Stimulated activated memory B cell treated with anti-CD40 and anti-IgM and Interleukin-4, amounts not matched to agents 10 μg/mL and 1 μg/mL and 100 μg/mL, for 72 hours (primary cell): ENCODE results near the gene DLGAP4.

ENCODE experiments used
- ATAC-seq: fragments of 150-1000 bp; cut with Tn5 transposase; 2 replicates; pipeline ENCODE4 v1.10.0; 2021
- H3K27ac Mint-ChIP-seq: one replicate; pipeline ENCODE4 v1.8.0; 2022; ENCODE audit warnings: mild to moderate bottlenecking, mixed read lengths
- H3K27me3 Mint-ChIP-seq: one replicate; pipeline ENCODE4 v1.8.0; 2022; ENCODE audit warnings: mixed read lengths
- H3K36me3 Mint-ChIP-seq: one replicate; pipeline ENCODE4 v1.8.0; 2022; ENCODE audit warnings: mixed read lengths
- H3K4me1 Mint-ChIP-seq: one replicate; pipeline ENCODE4 v1.8.0; 2022; ENCODE audit warnings: mixed read lengths
- H3K4me3 Mint-ChIP-seq: one replicate; pipeline ENCODE4 v1.8.0; 2022; ENCODE audit warnings: mild to moderate bottlenecking, moderate library complexity, mixed read lengths
- H3K9me3 Mint-ChIP-seq: one replicate; pipeline ENCODE4 v1.8.0; 2022; ENCODE audit warnings: mixed read lengths

The DLGAP4 gene

GRCh38 chr20:36478137-36478905, 172.2 kb downstream of the DLGAP4 start:
- H3K36me3 Mint-ChIP-seq, result peaks cover 9% of the 10 kb centered on the region
- H3K4me1 Mint-ChIP-seq, result peaks cover 68% of the 10 kb centered on the region
- H3K27me3 Mint-ChIP-seq, result no peaks in the 10 kb centered on the region
- no peak overlapping the region for H3K4me3 Mint-ChIP-seq
- H3K9me3 Mint-ChIP-seq, result no peaks in the 10 kb centered on the region
- H3K27ac Mint-ChIP-seq, result peak overlapping the region; percentile 36
- no peak for ATAC-seq

GRCh38 chr20:36479938-36480337, 173.8 kb downstream of the DLGAP4 start:
- Mint-ChIP-seq H3K4me3 (no peak overlapping the region), H3K9me3 (no peaks in the 10 kb centered on the region), H3K36me3 (peaks cover 6% of the 10 kb centered on the region), H3K4me1 (peaks cover 64% of the 10 kb centered on the region), H3K27me3 (no peaks in the 10 kb centered on the region), H3K27ac (peak overlapping the region; percentile 36)
- ATAC-seq, result no peak

GRCh38 chr20:36480456-36481048, 174.4 kb downstream of the DLGAP4 start:
- Mint-ChIP-seq H3K36me3 (peaks cover 4% of the 10 kb centered on the region), H3K9me3 (no peaks in the 10 kb centered on the region), H3K4me3 (no peak overlapping the region), H3K27me3 (no peaks in the 10 kb centered on the region), H3K4me1 (peaks cover 65% of the 10 kb centered on the region), H3K27ac (no peak overlapping the region)
- no peak for ATAC-seq

- Mint-ChIP-seq H3K4me3 (no peak overlapping the region), H3K27ac (peak overlapping the region; percentile 3), H3K36me3 (no peaks in the 10 kb centered on the region), H3K4me1 (peaks cover 73% of the 10 kb centered on the region), H3K27me3 (no peaks in the 10 kb centered on the region), H3K9me3 (no peaks in the 10 kb centered on the region)
- no peak for ATAC-seq
Observed at GRCh38 chr20:36481380-36482043, 175.4 kb downstream of the DLGAP4 start.

- Mint-ChIP-seq H3K4me1 (peaks cover 79% of the 10 kb centered on the region), H3K27ac (peak overlapping the region; percentile 3), H3K9me3 (no peaks in the 10 kb centered on the region), H3K4me3 (no peak overlapping the region), H3K27me3 (no peaks in the 10 kb centered on the region), H3K36me3 (no peaks in the 10 kb centered on the region)
- no peak for ATAC-seq
Observed at GRCh38 chr20:36482044-36482473, 175.9 kb downstream of the DLGAP4 start.

GRCh38 chr20:36483209-36483918, 177.2 kb downstream of the DLGAP4 start:
- Mint-ChIP-seq H3K9me3 (no peaks in the 10 kb centered on the region), H3K4me3 (no peak overlapping the region), H3K27ac (peak overlapping the region; percentile 78), H3K36me3 (no peaks in the 10 kb centered on the region), H3K4me1 (peaks cover 84% of the 10 kb centered on the region), H3K27me3 (no peaks in the 10 kb centered on the region)
- no peak for ATAC-seq

- peak; percentile 59 for ATAC-seq
- Mint-ChIP-seq H3K27me3 (no peaks in the 10 kb centered on the region), H3K4me1 (peaks cover 77% of the 10 kb centered on the region), H3K27ac (peak overlapping the region; percentile 78), H3K9me3 (no peaks in the 10 kb centered on the region), H3K36me3 (no peaks in the 10 kb centered on the region), H3K4me3 (peak overlapping the region; percentile 23)
Observed at GRCh38 chr20:36483919-36484808, 178.0 kb downstream of the DLGAP4 start.

GRCh38 chr20:36485286-36485685, 179.1 kb downstream of the DLGAP4 start:
- peak overlapping the region; percentile 23 for H3K27ac Mint-ChIP-seq
- no peaks in the 10 kb centered on the region for H3K36me3 Mint-ChIP-seq
- no peaks in the 10 kb centered on the region for H3K9me3 Mint-ChIP-seq
- no peaks in the 10 kb centered on the region for H3K27me3 Mint-ChIP-seq
- H3K4me3 Mint-ChIP-seq, result no peak overlapping the region
- peaks cover 73% of the 10 kb centered on the region for H3K4me1 Mint-ChIP-seq
- no peak for ATAC-seq

GRCh38 chr20:36487069-36487468, 180.9 kb downstream of the DLGAP4 start:
- no peak for ATAC-seq
- no peak overlapping the region for H3K4me3 Mint-ChIP-seq
- peaks cover 69% of the 10 kb centered on the region for H3K4me1 Mint-ChIP-seq
- H3K36me3 Mint-ChIP-seq, result no peaks in the 10 kb centered on the region
- H3K9me3 Mint-ChIP-seq, result no peaks in the 10 kb centered on the region
- peak overlapping the region; percentile 10 for H3K27ac Mint-ChIP-seq
- H3K27me3 Mint-ChIP-seq, result no peaks in the 10 kb centered on the region

- no peak for ATAC-seq
- peaks cover 68% of the 10 kb centered on the region for H3K4me1 Mint-ChIP-seq
- H3K4me3 Mint-ChIP-seq, result no peak overlapping the region
- H3K36me3 Mint-ChIP-seq, result no peaks in the 10 kb centered on the region
- H3K9me3 Mint-ChIP-seq, result no peaks in the 10 kb centered on the region
- H3K27me3 Mint-ChIP-seq, result no peaks in the 10 kb centered on the region
- no peak overlapping the region for H3K27ac Mint-ChIP-seq
Observed at GRCh38 chr20:36490191-36490590, 184.1 kb downstream of the DLGAP4 start.

GRCh38 chr20:36491901-36492617, 185.9 kb downstream of the DLGAP4 start:
- H3K27ac Mint-ChIP-seq, result peak overlapping the region; percentile 68
- peaks cover 51% of the 10 kb centered on the region for H3K4me1 Mint-ChIP-seq
- no peak overlapping the region for H3K4me3 Mint-ChIP-seq
- ATAC-seq, result peak; percentile 76
- H3K9me3 Mint-ChIP-seq, result no peaks in the 10 kb centered on the region
- no peaks in the 10 kb centered on the region for H3K27me3 Mint-ChIP-seq
- peaks cover 8% of the 10 kb centered on the region for H3K36me3 Mint-ChIP-seq

- H3K9me3 Mint-ChIP-seq, result no peaks in the 10 kb centered on the region
- peak overlapping the region; percentile 53 for H3K27ac Mint-ChIP-seq
- H3K36me3 Mint-ChIP-seq, result peaks cover 18% of the 10 kb centered on the region
- peaks cover 41% of the 10 kb centered on the region for H3K4me1 Mint-ChIP-seq
- ATAC-seq, result no peak
- H3K27me3 Mint-ChIP-seq, result no peaks in the 10 kb centered on the region
- H3K4me3 Mint-ChIP-seq, result no peak overlapping the region
Observed at GRCh38 chr20:36493051-36493800, 187.1 kb downstream of the DLGAP4 start.

GRCh38 chr20:36493801-36494114, 187.6 kb downstream of the DLGAP4 start:
- H3K4me3 Mint-ChIP-seq, result no peak overlapping the region
- peaks cover 22% of the 10 kb centered on the region for H3K36me3 Mint-ChIP-seq
- peaks cover 41% of the 10 kb centered on the region for H3K4me1 Mint-ChIP-seq
- peak overlapping the region; percentile 53 for H3K27ac Mint-ChIP-seq
- H3K9me3 Mint-ChIP-seq, result no peaks in the 10 kb centered on the region
- no peak for ATAC-seq
- no peaks in the 10 kb centered on the region for H3K27me3 Mint-ChIP-seq
